HEK293T (cell line): ENCODE measurements around the gene TMEM259.

Experiments
- ARNT ChIP-seq: fragments of 450-650 bp; IDR thresholded peaks from 2 replicates; pipeline ENCODE4 v1.6.1; 2017; ENCODE audit warnings: mild to moderate bottlenecking
- CTBP1 ChIP-seq: fragments of 450-650 bp; IDR thresholded peaks from 2 replicates; pipeline ENCODE4 v1.6.1; 2016; ENCODE audit warnings: borderline replicate concordance
- ELF4 ChIP-seq: fragments of 450-650 bp; IDR thresholded peaks from 2 replicates; pipeline ENCODE4 v1.6.1; 2017; ENCODE audit warnings: antibody characterized with exemption
- FOXK2 ChIP-seq: fragments of 450-650 bp; IDR thresholded peaks from 2 replicates; pipeline ENCODE4 v1.6.1; 2016; ENCODE audit warnings: mild to moderate bottlenecking
- FOXM1 ChIP-seq: fragments of 450-650 bp; IDR thresholded peaks from 2 replicates; pipeline ENCODE4 v1.6.1; 2017; ENCODE audit warnings: mild to moderate bottlenecking, borderline replicate concordance
- LEF1 ChIP-seq: fragments of 450-650 bp; IDR thresholded peaks from 2 replicates; pipeline ENCODE4 v1.6.1; 2017; ENCODE audit warnings: mild to moderate bottlenecking, borderline replicate concordance
- NFRKB ChIP-seq: fragments of 450-650 bp; IDR thresholded peaks from 2 replicates; pipeline ENCODE4 v1.6.1; 2016; ENCODE audit warnings: mild to moderate bottlenecking, moderate library complexity
- PKNOX1 ChIP-seq: fragments of 450-650 bp; IDR thresholded peaks from 2 replicates; pipeline ENCODE4 v1.6.1; 2016
- SP1 ChIP-seq: fragments of 450-650 bp; IDR thresholded peaks from 2 replicates; pipeline ENCODE4 v1.6.1; 2017

DNA sequence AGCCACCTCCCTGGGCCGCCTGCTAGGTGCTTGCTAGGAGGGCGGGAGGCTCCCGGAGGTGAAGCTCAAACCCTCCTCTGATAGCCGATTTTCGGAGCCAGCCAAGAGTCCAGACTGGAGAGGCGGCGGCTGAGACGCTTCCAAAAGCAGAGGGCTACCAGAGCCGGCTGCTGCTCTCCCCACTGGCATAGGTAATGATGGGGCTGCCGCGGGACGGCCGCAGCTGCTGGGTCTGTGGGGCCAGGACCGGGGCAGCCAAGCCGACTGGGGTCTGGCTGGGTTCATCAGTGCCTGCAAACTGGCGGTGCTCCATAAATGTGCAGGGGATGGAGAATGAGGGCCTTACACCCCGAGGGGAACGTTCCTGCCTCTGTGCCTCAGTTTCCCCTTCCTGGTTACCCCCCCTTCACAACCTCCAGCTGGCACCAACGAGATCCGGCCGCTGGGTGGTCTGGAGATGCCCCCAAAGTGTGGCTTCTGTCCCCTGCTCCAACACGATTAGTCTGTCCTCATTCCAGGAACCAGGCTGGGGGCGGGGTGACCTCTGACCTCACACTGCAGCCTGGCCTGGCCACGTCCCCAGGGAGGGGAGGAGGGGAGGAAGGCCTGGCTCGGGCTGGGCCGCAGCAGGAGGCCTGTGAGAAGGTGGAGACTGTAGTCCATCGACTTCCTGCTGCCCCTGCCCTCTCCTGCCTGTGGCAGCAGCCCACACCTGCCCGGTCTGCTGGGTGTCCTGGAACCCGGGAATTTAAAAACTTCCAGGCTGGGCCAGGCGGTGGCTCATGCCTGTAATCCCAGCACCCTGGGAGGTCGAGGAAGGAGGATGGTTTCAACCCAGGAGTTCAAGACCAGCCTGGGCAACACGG is 40.6 kb downstream of the TMEM259 start:
- TF ChIP-seq SP1 (no peak), NFRKB (no peak), PKNOX1 (no peak), FOXK2 (no peak), CTBP1 (no peak), FOXM1 (no peak), ARNT (no peak), ELF4 (no peak), LEF1 (no peak)
